ENCODE measurements around the gene NIT1. TPM values are rescaled to one million over a fixed set of nuclear protein-coding genes. Genes with fewer than 3 reads are reported as not detected.

Gene NIT1
- polyA plus RNA-seq, 1 donor = 30.9 TPM

GRCh38 chr1:161084597-161084988, 33.3 kb upstream of the NIT1 start:
- no peak for DNase-seq

GRCh38 chr1:161085165-161085564, 32.7 kb upstream of the NIT1 start:
- no peak for DNase-seq

- DNase-seq = no peak
These were observed 31.4 kb upstream of the NIT1 start for GRCh38 chr1:161086457-161086856.

- no peak for DNase-seq
These were observed 29.3 kb upstream of the NIT1 start for GRCh38 chr1:161088587-161089110.

GRCh38 chr1:161089251-161089924, 28.5 kb upstream of the NIT1 start, which contains the start of gene NECTIN4:
Gene NECTIN4 (minus strand): TSS chr1:161089558. CDS start chr1:161089296, 262 bp downstream.
- no peak for DNase-seq

- DNase-seq = no peak
These were observed 28.0 kb upstream of the NIT1 start for GRCh38 chr1:161089938-161090337.

- DNase-seq = no peak
These were observed 27.3 kb upstream of the NIT1 start for GRCh38 chr1:161090617-161091016.

- DNase-seq = no peak
These were observed 26.8 kb upstream of the NIT1 start for GRCh38 chr1:161091093-161091492.

GRCh38 chr1:161091796-161092507, 26.0 kb upstream of the NIT1 start:
- DNase-seq = no peak

- no peak for DNase-seq
These were observed 25.3 kb upstream of the NIT1 start for GRCh38 chr1:161092621-161093028.

GRCh38 chr1:161094481-161094880, 23.4 kb upstream of the NIT1 start:
- DNase-seq = no peak

GRCh38 chr1:161095230-161095629, 22.7 kb upstream of the NIT1 start:
- no peak for DNase-seq

GRCh38 chr1:161096015-161096414, 21.9 kb upstream of the NIT1 start:
- DNase-seq = no peak

GRCh38 chr1:161096530-161096929, 21.4 kb upstream of the NIT1 start:
- peak; percentile 76 for DNase-seq

- peak; percentile 76 for DNase-seq
These were observed 19.5 kb upstream of the NIT1 start, which contains the start of gene KLHDC9 for GRCh38 chr1:161098210-161099068. Gene KLHDC9 (plus strand): TSS chr1:161098361. CDS start chr1:161098536, 175 bp downstream.

GRCh38 chr1:161099090-161099802, 18.7 kb upstream of the NIT1 start:
- no peak for DNase-seq

GRCh38 chr1:161100556-161100955, 17.3 kb upstream of the NIT1 start:
- no peak for DNase-seq

- DNase-seq = no peak
These were observed 11.5 kb upstream of the NIT1 start for GRCh38 chr1:161106431-161106830.

- no peak for DNase-seq
These were observed 6.8 kb upstream of the NIT1 start for GRCh38 chr1:161111117-161111516.

- no peak for DNase-seq
These were observed 6.4 kb upstream of the NIT1 start for GRCh38 chr1:161111527-161111926.

- no peak for DNase-seq
These were observed 4.0 kb upstream of the NIT1 start for GRCh38 chr1:161113915-161114314.

- no peak for DNase-seq
These were observed 3.3 kb upstream of the NIT1 start for GRCh38 chr1:161114556-161114955.

Data from hindlimb muscle (tissue), 1 donor.